Activated CD4-positive, CD25-positive, alpha-beta regulatory T cell (primary cell): ENCODE results near the gene CCR9.

Experiments used
- DNase-seq, 4 experiments: peaks; one replicate each; lab custom pipeline; 2025; lab: John Stamatoyannopoulos, UW

The CCR9 gene

DNA sequence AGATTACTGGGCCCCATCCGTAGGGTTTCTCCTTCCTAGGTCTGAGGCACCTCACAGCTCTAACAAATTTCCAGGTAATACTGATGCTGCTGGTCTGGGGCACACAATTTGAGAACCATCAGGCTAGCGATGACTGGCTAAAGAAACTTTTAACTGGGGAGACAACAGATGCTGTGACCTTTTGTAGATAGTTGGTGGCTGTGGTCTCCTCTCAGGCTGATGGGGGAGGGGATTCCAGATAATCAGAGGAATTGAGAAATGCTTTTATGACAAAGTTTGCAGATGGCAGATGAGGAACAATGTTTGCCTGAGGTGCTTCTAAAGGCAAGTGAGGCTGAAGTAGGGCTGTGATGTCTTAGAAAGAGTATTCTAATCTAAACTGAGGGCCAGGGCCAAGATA is 13.8 kb upstream of the CCR9 start:
- no peak for DNase-seq

DNA sequence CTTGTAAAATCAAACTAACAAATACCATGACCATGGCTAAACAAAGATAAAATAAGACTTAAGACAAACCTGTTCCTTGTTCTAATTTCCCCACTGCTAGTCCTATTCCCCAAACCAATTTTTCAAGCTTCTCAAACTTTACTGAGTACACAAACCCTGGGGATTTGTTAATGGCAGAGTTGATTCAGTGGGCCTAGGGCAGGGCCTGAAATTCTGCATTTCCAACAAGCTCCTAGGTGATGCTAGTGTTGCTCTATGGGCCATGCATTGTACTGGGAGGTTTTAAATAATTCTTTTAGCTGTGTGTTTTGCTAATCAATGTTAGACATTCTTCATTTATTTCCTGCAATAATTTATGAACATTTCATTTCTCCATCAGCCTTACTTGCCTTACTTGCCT is 13.3 kb upstream of the CCR9 start:
- no peak for DNase-seq

DNA sequence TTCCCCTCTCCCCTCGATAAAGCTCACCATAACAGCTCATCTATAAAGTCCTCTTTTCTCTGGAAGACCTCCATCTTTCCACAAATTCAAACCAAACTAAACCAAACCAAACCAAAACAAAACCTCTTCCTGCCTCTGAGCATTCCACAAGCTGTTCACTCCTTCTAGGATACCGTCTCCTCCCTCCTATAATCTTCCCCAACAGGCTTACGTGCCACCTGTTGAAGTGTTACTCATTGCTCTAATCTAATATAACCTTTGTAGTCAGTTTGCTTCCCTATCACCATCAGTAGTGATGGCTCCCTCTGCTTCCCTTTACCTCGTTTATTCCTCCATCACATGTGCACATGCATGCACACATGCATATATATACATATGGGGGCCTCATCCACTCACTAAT is 12.7 kb upstream of the CCR9 start:
- DNase-seq, result no peak

DNA sequence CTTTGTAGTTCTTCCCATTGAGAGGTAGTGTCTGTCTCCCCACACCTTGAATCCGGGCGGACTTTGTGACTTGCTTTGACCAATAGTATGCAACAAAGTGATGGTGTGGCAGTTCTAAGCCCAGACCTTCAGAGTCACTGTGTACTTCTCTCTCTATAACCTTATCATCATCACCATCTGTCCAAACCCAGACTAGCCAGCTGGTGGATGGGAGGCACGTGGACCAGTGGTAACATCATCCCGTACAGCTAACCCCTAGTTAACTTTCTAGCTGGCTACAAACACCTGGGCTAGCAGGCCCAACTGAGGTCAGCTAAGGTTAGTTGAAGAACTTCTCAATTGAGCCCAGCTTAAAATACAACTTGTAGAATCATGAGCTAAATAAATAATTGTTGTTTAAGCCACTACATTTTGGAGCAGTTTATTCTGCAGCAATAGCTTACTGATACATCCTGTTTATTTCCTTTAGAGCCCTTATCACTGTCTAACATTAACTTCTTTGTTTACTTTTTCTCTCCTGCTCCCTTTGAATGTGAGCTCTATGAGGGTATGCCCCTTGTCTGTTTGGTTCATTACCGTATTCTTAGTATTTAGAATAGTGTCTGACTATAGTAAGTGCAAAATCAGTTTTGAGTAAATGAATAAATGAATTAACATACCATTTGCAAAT is 11.5 kb upstream of the CCR9 start:
- no peak for DNase-seq

DNA sequence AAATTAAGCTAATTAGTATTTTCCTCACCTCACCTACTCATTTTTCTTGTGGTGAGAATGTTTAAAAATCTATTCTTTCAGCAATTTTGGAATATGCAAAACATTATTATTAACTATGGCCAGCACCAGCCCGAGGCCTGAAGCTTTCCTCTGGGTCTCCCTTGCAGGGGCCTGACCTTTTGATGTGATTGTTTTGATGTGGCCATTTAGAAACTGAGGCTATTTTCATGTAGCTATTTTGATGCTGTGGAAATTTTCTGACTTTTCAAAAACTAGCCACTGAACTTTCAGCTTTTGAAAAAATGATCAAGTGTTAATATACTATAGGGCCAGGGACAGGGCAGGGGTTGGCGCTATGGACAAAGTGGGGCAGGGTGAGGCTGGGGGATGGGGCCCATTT is 8.2 kb upstream of the CCR9 start:
- DNase-seq, result no peak

- no peak for DNase-seq
These were observed 5.6 kb upstream of the CCR9 start for GRCh38 chr3:45880725-45881077.

GRCh38 chr3:45881078-45882022 is 5.0 kb upstream of the CCR9 start:
- no peak for DNase-seq

- no peak for DNase-seq
These were observed 1.8 kb upstream of the CCR9 start for GRCh38 chr3:45884368-45885201.

DNA sequence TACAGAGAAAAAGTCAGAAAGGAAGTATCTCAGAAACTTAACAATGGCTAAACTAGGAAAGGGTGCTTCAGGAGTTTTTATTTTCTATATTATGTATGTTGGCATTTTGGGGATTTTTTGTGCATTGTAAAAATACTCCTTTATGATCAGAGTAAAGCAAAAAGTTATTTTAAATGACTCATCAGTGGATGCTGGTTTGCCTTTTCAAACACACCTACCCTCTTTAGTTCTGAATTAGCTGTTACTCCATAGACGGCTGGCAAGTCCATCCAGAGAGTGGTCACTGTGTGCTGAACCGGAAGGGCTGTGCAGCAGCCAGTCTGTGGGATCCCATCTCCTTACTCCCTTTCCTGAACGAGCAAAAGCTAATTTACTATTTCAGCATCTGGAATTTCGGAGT is 942 bp downstream of the CCR9 start:
- no peak for DNase-seq

DNA sequence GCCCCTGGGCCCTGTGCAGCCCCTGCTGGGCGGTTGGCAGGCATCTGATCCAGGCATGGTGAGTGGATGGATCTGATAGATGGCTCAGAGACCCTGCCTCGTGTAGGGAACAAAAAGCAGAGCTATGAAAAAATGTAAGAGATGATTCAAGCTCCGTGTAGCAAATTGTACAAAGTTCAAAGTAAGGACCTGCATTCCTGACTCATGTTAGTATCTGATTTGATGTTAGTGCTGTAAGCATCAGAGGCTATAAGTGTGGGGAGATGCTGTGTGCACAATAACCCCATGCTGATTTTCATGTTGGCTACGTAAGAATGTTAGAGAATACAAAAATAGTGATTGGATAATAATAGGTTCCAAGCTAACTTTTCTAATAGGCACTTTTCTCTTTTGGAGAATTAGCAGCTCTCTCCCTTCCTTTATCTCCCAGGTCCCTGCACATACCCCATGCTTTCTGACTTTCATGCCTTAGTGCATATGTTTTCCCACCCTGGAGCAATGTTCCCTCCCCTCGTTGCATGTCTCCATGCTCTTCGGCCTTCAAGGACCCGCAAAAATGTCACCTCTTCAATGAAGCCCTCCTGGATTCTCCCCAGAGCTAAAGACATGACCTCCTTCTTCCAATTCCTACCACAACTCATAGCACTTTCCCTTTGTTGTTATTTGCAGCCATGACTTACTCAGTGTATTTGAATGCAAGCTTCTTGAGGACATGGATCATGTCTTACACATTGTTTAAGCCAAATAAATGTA is 1.6 kb downstream of the CCR9 start:
- no peak for DNase-seq

DNA sequence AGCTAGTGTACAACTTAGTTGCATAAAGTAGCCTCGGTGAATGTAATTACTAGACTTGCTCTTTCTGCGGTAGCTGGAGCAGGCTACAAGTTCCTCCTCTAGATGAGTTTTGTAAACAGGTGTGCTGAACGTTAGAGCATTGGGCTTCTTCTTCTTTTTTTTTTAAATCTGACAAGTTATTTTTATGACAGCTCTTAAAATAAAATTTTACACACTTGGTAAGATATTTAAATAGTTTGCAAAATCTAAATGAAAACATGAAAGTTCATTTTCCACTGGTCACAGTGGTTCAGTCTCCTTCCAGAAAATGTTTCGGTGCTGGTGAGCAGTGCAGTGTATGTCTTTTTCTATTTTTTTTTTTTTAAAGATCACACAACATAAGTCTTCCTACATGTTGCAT is 3.0 kb downstream of the CCR9 start:
- DNase-seq, result no peak

DNA sequence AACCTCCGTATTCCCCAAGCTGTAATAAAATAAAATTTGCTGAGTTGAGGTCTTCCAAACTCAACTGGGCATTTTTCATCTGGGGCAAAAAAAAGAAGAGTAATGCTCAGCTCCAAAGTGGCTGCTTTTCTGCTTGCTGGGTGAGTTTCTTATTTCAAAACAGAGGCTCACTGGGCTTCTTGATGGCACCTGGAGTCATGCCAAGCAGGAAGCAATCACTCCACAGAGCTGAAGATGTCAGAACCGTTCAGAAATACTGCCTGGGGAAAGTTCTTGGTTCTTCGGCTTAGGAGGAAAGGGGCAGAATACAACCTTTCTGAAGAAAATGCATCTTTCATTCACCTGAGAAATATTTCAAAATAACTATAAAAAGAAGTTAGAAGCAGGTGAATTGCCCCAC is 4.1 kb downstream of the CCR9 start:
- DNase-seq, result no peak

- DNase-seq, result no peak
These were observed 5.8 kb downstream of the CCR9 start for GRCh38 chr3:45892161-45892560.

DNA sequence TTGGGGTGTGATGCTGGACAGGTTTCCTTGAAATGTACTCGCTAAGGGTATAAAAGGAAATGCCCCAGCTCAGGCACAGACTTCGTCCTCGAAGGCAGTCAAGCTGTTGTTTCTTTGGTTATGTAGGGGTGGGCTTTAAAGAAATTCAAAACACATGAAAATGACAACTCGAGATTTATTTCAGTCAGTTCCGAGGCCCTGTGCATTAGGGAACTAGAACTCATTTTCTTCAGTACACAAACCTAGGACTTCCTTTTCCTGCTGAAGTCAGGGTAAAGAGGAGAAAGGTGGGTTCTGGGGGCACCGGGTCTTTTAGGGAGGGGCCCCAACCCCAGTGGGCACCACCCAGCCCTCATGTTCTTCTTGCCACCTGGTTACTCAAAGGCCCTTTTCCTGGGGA is 7.7 kb downstream of the CCR9 start:
- no peak for DNase-seq

- DNase-seq, result no peak
These were observed 9.5 kb downstream of the CCR9 start for GRCh38 chr3:45895686-45896468.

DNA sequence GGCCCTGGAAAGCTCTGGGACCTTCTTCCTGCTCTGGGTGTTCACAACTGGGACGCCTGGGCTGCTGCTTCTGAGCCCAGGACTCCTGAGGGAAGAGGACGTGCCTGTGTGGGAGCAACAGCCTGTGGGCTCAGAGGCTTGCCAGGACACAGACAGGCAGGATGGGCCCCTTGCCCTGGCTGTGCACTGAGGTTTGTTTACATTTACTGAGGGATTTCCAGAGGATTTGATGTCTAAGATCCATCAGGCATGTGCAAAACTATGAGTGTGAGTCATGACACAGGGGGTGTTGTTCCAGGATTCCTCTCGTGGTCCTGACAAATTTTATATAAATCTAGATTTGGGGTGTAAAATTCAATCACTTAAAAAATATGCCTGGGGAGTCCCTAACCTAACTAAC is 10.6 kb downstream of the CCR9 start:
- DNase-seq, result no peak

GRCh38 chr3:45904931-45905330 is 18.6 kb downstream of the CCR9 start:
- DNase-seq, result no peak

- DNase-seq, result no peak
These were observed 19.4 kb downstream of the CCR9 start for GRCh38 chr3:45905755-45906154.

- DNase-seq, result no peak
These were observed 20.5 kb downstream of the CCR9 start for GRCh38 chr3:45906681-45907407.
